Activated CD4-positive, alpha-beta T cell treated with anti-CD3 and anti-CD28 coated beads for 1 hour (primary cell): ENCODE results near the gene MYLIP.

Experiments
- DNase-seq: peaks from one replicate; pipeline ENCODE4 v3.0.0-alpha.2; 2020

Gene MYLIP

GRCh38 chr6:16108921-16109658 is 19.8 kb upstream of the MYLIP start:
- DNase-seq = no peak

- DNase-seq = no peak
Measured at GRCh38 chr6:16109659-16110305, 19.1 kb upstream of the MYLIP start.

- no peak for DNase-seq
Measured at GRCh38 chr6:16118825-16119224, 10.1 kb upstream of the MYLIP start.

GRCh38 chr6:16121339-16121738 is 7.5 kb upstream of the MYLIP start:
- no peak for DNase-seq

GRCh38 chr6:16122197-16122596 is 6.7 kb upstream of the MYLIP start:
- DNase-seq = no peak

GRCh38 chr6:16124198-16125180 is 4.4 kb upstream of the MYLIP start:
- DNase-seq = no peak

GRCh38 chr6:16126056-16126455 is 2.8 kb upstream of the MYLIP start:
- DNase-seq = no peak

- no peak for DNase-seq
Measured at GRCh38 chr6:16126861-16127260, 2.0 kb upstream of the MYLIP start.

GRCh38 chr6:16127471-16127870 is 1.4 kb upstream of the MYLIP start:
- no peak for DNase-seq

- peak; percentile 27 for DNase-seq
Measured at GRCh38 chr6:16129623-16130401, 926 bp downstream of the MYLIP start.

GRCh38 chr6:16130437-16130891 is 1.6 kb downstream of the MYLIP start:
- no peak for DNase-seq

GRCh38 chr6:16130932-16131387 is 2.1 kb downstream of the MYLIP start:
- DNase-seq = no peak

GRCh38 chr6:16132909-16133308 is 4.0 kb downstream of the MYLIP start:
- no peak for DNase-seq

GRCh38 chr6:16134430-16134829 is 5.5 kb downstream of the MYLIP start:
- no peak for DNase-seq

- DNase-seq = no peak
Measured at GRCh38 chr6:16135066-16135465, 6.2 kb downstream of the MYLIP start.

GRCh38 chr6:16136091-16136490 is 7.2 kb downstream of the MYLIP start:
- no peak for DNase-seq

GRCh38 chr6:16136621-16137450 is 8.0 kb downstream of the MYLIP start:
- peak; percentile 29 for DNase-seq

- DNase-seq = no peak
Measured at GRCh38 chr6:16137451-16137801, 8.5 kb downstream of the MYLIP start.

GRCh38 chr6:16139556-16139955 is 10.7 kb downstream of the MYLIP start:
- no peak for DNase-seq

- DNase-seq = no peak
Measured at GRCh38 chr6:16140607-16141006, 11.7 kb downstream of the MYLIP start.

- no peak for DNase-seq
Measured at GRCh38 chr6:16141514-16141913, 12.6 kb downstream of the MYLIP start.

- no peak for DNase-seq
Measured at GRCh38 chr6:16145038-16145437, 16.2 kb downstream of the MYLIP start.
